WI38 (cell line): ENCODE data around the gene SNAPC2.

Experiments used
- H3K4me3 ChIP-seq: 2 replicates; pipeline ENCODE4 v1.5.1; 2011; ENCODE audit warnings: low read depth, mild to moderate bottlenecking, control low read depth, low read length
- CTCF ChIP-seq: IDR thresholded peaks from 2 replicates; pipeline ENCODE4 v1.5.1; 2012; ENCODE audit warnings: low read depth, mild to moderate bottlenecking, control low read depth, low read length

Gene SNAPC2

GRCh38 chr19:7919610-7920518 is at the start of gene SNAPC2:
Gene SNAPC2, plus strand, starts transcription at chr19:7920338. Its CDS starts 29 bp downstream, at chr19:7920367.
- H3K4me3 ChIP-seq, result peak within 1 kb of the TSS; percentile 71
- TF ChIP-seq CTCF, result no peak

GRCh38 chr19:7870571-7871436 is 49.3 kb upstream of the SNAPC2 start:
- H3K4me3 ChIP-seq, result no peak overlapping the region
- no peak for TF ChIP-seq CTCF

GRCh38 chr19:7871437-7872305 is 48.5 kb upstream of the SNAPC2 start:
- TF ChIP-seq CTCF, result no peak
- peak overlapping the region; percentile 26 for H3K4me3 ChIP-seq

- no peak for TF ChIP-seq CTCF
- no peak overlapping the region for H3K4me3 ChIP-seq
Measured at GRCh38 chr19:7872306-7873204, 47.6 kb upstream of the SNAPC2 start.

GRCh38 chr19:7873304-7874075 is 46.6 kb upstream of the SNAPC2 start:
- H3K4me3 ChIP-seq, result no peak overlapping the region
- TF ChIP-seq CTCF, result no peak
